GM18951 (cell line): ENCODE data around the gene ATP6V1F.

Experiments used
- POLR2A ChIP-seq: IDR thresholded peaks from 4 replicates; pipeline ENCODE4 v1.6.1; 2011; ENCODE audit warnings: mild to moderate bottlenecking; ENCODE audit not compliant: insufficient read length, insufficient read depth; ENCODE audit errors: extremely low read depth
- in situ Hi-C: fragments of 300-500 bp; cut with MboI; formaldehyde crosslinking; loops from one replicate; pipeline ENCODE4 v1.12.0; 2022; ENCODE audit warnings: low sequenced_read_pairs, mixed read lengths, inconsistent platforms; ENCODE audit not compliant: unreplicated experiment

The ATP6V1F gene

DNA sequence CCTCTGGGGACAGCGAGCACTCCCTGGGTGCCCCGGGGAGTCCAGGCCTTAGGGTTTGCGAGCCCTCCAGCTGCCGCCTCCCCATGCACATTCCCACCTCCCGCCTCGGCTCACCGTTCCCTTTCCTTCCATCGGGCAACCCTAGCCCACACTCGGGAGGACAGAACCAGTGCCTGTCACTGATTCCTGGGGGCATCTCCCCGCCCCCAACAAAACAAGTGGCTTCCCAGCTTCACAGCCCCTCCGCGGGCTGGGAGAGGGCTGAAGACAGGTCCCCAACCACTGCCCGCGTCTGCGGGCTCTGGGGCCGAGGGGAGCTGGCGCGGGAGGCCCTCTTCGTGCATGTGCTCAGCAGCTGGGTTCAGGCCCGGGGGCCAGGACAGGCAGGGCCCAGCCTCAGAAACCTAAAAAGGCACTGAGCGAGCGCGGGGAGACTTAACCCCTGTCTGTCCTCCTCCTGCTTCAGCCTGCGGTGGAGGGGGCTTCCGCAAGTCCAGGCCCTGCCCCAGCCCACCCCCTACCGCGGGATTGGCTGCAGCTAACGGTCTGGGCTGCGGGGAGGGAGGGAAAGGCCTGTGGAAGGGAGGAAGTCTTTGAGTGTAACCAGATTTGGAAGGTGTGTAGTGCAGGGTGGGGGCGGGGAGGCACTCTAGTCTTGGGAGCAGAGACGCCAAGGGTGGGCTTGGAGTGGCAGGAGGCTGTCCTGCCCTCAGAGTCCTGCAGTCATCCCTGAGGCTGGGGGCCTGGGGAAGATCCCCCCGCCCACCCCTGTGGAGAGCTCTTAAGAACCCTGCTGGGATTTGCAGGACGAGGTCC, 31.3 kb upstream of the ATP6V1F start:
- in situ Hi-C loops: no loop called here
- no peak for TF ChIP-seq POLR2A

GRCh38 chr7:128831994-128832879, 30.4 kb upstream of the ATP6V1F start:
- in situ Hi-C loops: no loop called here
- TF ChIP-seq POLR2A: no peak

DNA sequence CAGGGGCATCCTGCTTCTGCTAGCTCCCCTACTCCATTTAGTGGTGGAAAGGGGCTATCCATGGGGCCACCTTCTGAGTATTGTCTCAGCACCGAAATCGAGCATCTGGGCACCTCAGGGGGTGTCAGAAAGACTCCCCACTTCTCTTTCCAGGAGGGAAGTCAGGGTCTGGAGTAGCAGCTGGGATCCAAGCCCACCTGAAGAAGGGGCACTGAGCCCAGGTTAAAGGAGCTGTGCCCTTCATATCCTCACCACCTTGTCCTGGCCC, 29.8 kb upstream of the ATP6V1F start:
- in situ Hi-C loops: no loop called here
- no peak for TF ChIP-seq POLR2A

GRCh38 chr7:128833148-128833945, 29.3 kb upstream of the ATP6V1F start:
- in situ Hi-C loops: no loop called here
- no peak for TF ChIP-seq POLR2A

DNA sequence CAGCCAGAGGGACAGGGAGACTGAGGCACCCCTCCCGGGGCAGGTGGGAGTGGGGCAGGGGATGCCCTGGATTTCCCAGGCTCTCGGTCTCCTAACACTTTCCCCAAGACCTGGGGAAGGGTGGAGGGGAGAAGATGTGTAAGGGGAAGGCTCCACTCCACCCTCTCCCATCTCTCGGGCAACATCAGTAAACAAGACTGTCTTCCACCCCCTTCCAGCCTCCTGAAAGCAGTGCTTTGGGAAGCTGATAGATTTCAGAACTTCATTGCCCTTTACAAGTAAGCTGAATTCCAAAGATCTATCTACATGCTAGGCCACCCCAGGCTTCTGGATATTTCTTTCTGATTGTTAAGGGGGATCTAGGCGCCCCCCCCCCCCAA, 28.7 kb upstream of the ATP6V1F start:
- no peak for TF ChIP-seq POLR2A
- in situ Hi-C loops: no loop called here

DNA sequence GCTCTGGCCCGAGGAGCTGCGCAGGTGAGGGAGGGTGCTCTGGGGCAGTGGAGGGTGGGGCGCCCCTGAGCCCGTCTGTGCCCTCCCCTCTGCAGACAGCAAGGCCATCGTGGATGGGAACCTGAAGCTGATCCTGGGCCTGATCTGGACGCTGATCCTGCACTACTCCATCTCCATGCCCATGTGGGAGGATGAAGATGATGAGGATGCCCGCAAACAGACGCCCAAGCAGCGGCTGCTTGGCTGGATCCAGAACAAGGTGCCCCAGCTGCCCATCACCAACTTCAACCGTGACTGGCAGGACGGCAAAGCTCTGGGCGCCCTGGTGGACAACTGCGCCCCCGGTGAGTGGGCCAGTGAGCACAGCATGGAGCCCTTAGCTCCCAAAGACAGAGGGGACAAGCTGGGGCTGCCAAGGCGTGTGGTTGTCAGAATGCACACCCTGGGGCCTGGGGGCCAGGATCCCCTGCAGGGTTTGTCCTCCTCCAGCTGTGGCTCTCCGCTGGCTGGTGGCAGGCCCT, 27.4 kb upstream of the ATP6V1F start:
- in situ Hi-C loops: no loop called here
- no peak for TF ChIP-seq POLR2A

- no peak for TF ChIP-seq POLR2A
These were observed 26.6 kb upstream of the ATP6V1F start for GRCh38 chr7:128835790-128836641.

GRCh38 chr7:128836729-128837348, 25.8 kb upstream of the ATP6V1F start:
- in situ Hi-C loops: no loop called here
- no peak for TF ChIP-seq POLR2A

More at GRCh38 chr7:128835790-128836641, 26.6 kb upstream of the ATP6V1F start:
- in situ Hi-C loops: no loop called here

GRCh38 chr7:128837521-128837921, 25.1 kb upstream of the ATP6V1F start:
- in situ Hi-C loops: no loop called here

DNA sequence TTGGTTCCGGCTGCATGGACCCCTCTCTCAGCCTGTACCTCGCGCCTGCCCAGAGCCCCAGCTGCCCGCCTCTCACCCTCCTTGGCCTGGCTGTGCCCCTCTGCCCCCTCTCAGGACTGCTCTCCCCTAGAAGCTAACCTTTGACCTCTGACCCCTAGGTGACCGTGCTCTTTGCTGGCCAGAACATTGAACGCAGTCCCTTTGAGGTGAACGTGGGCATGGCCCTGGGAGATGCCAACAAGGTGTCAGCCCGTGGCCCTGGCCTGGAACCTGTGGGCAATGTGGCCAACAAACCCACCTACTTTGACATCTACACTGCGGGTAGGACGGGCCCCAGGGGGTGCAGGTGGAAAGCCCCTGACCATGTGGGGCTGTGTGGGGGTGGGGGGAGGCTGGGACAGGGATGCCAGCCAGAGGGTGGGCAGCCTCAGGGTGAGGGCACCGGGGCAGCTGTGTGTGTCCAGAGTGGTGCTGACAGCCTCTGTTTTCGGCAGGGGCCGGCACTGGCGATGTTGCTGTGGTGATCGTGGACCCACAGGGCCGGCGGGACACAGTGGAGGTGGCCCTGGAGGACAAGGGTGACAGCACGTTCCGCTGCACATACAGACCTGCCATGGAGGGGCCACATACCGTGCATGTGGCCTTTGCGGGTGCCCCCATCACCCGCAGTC, 24.4 kb upstream of the ATP6V1F start:
- in situ Hi-C loops: no loop called here
- no peak for TF ChIP-seq POLR2A

More at GRCh38 chr7:128837521-128837921, 25.1 kb upstream of the ATP6V1F start:
- no peak for TF ChIP-seq POLR2A

DNA sequence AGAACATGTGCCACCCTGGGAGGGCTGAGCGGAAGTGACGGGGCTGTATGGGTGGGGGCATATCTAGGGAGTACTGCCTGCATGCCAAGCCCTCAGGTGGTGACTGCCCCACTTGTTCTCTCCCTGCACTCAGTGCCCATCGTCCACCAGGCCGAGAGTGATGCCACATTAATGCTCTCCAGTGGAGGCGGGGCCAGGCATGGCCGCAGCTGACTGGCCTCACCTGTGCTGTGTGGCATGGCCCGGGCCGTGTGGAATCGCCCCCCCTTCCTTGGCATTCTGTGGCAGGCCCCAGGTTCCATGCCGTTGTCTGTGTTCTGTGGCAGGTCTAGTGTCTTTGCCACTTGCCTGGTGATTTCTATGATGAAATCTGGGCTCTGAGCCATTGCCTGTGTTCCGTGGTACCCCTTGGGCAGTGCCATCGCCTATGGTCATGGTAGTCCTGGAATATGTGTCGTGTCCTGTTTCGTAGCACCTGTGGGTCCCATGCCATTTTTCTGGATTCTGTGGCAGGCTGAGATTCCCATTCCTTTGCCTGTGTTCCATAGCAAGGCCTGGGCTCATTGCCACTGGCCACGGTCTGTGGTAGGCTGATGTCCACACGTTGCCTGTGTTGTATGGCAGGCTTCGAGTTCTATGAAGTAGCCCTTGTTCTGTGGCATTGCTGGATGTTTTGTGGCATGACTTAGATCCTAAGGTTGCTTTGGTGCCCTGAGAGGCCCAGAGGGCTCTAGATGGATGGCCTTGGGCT, 23.5 kb upstream of the ATP6V1F start:
- TF ChIP-seq POLR2A: no peak
- in situ Hi-C loops: no loop called here
